NCI-H345 treated with DMSO at 0.1 percent for 48 hours (cell line): ENCODE results near the gene ZNF710.
"Not testable (repeated sequence)": the region's sequence is repeated elsewhere in the genome, so short reads cannot be mapped to it uniquely, and the experiment has no call there.

Source experiments
- DNase-seq: peaks from one replicate; lab custom pipeline; 2025; ENCODE audit not compliant: unreplicated experiment; lab: John Stamatoyannopoulos, UW

The ZNF710 gene, protein sequence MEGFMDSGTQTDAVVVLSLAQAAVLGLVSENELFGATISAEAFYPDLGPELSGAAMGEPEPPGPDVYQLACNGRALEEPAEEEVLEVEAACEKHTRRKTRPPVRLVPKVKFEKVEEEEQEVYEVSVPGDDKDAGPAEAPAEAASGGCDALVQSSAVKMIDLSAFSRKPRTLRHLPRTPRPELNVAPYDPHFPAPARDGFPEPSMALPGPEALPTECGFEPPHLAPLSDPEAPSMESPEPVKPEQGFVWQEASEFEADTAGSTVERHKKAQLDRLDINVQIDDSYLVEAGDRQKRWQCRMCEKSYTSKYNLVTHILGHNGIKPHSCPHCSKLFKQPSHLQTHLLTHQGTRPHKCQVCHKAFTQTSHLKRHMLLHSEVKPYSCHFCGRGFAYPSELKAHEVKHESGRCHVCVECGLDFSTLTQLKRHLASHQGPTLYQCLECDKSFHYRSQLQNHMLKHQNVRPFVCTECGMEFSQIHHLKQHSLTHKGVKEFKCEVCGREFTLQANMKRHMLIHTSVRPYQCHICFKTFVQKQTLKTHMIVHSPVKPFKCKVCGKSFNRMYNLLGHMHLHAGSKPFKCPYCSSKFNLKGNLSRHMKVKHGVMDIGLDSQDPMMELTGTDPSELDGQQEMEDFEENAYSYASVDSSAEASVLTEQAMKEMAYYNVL

DNA sequence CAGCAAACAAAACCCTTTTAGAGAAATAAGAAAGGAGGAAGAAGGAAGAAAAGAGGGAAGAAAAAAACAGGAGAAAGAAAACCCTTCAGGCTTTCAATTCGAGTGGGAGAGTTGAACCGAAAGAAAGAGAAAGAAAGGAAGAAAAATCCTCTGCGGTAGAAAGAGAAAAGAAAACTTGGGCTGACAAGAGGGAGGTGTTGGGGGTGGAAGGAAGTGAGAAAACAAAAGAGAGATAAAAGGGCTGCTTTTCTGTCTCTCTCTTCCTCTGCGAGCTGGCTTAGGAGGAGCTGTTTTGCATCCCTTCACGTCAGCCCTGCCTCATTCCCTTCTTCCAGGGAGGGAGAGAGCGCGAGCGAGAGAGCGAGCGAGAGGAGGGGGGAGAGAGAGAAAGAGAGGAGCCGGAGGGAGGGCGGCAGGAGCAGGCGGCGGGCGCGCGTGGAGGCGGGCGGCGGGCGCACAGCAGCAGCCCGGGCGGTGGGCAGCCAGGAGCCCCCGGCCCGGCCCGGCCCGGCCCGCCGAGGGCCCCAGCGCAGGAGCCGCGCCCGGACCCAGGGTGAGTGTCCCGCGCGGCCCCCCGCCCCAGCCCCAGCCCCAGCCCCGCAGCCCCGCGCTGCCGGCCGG lies at the start of gene ZNF710:
Gene ZNF710 (plus strand): TSS at position 263 of the 621 bp plus-strand sequence. CDS start 65,814 bp downstream, outside the sequence.
- peak; percentile 15 for DNase-seq

GRCh38 chr15:89954541-89954940 lies 46.6 kb upstream of the ZNF710 start:
- DNase-seq = no peak

DNA sequence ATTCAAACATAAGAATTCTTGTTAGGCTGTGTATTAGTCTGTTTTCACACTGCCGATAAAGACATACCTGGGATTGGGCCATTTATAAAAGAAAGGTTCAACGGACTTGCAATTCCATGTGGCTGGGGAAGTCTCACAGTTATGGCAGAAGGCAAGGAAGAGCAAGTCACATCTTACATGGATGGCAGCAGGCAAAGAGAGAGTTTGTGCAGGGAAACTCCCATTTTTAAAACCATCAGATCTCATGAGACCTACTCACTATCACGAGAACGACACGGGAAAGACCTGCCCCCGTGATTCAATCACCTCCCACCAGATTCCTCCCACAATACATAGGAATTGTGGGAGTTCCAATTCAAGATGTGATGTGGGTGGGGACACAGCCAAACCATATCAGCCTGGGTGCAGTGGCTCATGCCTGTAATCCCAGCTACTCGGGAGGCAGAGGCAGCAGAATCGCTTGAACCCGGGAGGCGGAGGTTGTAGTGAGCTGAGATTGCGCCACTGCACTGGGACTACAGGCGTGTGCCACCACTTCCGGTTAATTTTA lies 45.6 kb upstream of the ZNF710 start:
- DNase-seq = not testable (repeated sequence)

GRCh38 chr15:89958107-89958805 lies 42.9 kb upstream of the ZNF710 start:
- no peak for DNase-seq

DNA sequence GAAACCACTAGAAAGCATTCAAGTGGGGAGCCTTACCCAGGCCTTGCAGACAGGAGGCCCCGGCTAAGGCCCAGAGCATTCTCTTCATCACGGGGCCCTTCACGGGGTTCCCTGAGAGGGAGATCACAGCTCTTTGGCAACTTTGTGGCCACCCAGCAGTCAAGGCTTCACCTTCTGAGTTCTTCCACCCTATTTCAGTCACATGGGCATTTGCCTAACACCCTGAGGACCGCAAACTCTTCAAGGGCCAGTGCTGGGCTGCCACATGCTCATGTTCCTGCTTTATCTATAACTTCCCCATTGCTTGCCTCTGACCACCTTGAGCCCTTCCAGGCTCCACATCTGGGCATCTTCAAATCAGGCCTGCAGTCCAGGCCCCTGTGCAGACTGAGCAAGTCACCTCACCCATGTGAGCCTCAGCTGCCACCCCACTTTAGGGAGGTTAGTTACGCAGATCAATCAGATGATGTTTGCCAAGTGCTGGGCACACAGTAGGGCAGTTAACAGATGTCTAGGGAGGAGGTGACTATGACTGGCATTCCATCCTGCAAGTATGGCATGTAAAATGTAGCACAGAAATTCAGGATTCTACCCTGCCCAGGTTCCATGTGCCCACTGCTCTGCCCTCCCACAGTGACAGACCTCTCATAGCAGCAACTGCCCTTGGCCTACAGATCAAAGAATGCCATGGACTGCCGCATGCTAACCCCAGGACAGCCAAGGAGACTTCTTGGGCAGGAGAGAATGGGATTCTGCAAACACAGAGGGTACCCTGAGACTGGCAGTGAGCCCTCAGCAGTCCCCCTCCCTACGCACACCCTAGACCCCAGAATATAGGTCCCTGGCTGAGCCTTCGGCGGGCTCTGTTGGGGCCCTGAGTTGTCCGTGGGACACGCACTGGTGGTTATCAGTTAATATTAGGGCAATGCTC lies 37.6 kb upstream of the ZNF710 start:
- no peak for DNase-seq

DNA sequence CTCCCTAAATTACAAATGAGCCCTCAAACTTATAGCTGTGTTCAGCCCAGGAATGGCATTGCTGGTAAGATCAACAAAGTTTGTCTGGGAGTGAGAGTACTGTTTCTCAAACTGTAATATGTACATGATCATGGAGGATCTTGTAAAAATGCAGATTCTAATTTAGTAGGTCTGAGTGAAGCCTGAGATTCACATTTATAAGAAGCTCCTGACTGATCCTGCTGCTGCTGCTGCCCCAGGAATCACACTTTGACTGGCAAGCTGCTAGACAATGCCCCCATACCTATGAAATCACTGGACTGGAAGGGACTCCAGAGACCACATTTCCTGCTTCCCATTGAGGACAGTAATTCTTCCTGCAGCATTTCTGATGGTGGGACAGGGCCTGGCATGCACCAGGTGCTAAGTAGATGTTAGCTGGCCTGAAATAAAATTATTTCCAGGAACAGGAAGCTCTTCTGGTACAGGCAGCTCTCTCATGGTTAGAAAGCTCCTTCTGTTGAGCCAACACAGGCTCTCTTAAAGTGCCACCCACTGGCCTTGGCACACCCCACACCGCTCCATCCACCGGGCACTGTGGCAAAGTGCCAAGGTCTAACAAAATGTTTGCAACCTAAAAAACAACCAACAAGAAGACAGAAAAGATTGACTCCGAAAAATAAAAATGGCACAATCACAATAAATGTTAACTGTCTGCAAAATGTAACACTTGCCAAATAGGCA lies 36.7 kb upstream of the ZNF710 start:
- DNase-seq = no peak

DNA sequence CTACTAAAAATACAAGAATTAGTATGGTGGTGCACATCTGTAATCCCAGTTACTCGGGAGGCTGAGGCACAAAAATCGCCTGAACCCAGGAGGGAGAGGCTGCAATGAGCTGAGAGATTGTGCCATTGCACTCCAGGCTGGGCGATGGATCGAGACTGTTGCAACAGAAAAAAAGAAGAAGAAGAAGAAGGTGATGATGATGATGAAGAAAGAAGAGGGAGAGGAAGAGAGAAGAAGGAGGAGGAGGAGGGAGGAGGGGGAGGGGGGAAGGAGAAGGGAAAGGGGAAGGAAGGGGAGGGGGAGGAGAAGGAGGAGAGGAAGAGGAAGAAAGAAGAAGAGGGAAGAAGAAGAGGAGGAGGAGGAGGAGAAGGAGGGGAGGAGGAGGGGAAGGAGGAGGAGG lies 33.2 kb upstream of the ZNF710 start:
- DNase-seq = no peak

DNA sequence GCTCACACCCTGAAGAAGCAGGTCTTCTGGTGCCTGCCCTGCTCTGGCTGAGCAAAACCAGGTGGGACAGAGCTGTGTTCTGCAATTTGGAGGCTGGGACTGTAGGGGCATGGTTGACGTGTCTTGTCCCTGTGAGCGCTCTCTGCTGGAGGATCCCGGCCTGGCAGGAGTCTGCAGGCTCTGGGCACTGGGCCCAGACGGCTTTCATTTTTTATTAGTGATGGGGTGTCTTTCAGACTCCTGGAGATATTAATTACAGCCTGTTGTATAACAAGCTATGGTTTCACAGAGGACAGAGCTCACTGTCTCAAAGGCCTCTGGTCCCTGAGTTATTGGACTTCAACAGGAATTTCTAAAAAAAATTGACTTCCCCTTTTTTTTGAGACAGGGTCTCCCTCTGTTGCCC lies 29.5 kb upstream of the ZNF710 start:
- DNase-seq = no peak

GRCh38 chr15:89972085-89972484 lies 29.0 kb upstream of the ZNF710 start:
- no peak for DNase-seq

DNA sequence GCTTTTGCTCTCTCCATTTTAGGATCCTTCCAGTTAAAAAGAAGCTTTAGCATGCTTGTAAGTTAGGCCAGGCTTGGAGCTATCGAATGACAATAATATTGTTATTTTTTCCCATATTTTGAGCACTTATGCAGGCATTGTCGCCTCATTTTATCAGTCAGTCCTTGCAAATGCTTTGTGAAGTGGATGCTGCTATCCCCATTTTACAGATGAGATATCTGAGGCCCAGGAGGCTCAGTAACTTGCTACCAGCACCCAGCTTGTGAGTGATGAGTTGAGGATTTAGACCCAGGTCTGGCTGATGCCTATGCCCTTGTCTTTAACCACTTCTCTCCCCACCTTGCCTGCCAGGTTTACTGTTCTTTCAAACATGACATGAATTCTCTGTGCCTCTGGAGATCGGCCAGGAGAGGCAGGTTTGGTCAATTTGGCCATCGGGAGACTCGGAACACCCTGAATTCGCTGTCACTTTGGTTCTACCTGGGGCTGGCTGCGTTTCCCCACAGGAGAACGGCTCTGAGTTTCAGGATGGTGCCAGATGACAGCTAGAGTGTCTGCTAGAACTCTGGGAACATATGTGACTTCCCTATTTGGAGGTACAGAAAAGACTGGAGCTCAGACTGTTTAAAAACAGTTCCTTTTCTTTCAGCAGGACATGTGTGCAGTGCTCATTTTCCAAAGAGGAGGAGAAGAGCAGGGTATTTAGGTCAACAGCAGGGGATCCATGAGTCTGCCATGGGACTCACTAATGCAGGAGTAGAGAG lies 25.5 kb upstream of the ZNF710 start:
- DNase-seq = no peak

GRCh38 chr15:89976246-89976600 lies 24.9 kb upstream of the ZNF710 start:
- DNase-seq = no peak

DNA sequence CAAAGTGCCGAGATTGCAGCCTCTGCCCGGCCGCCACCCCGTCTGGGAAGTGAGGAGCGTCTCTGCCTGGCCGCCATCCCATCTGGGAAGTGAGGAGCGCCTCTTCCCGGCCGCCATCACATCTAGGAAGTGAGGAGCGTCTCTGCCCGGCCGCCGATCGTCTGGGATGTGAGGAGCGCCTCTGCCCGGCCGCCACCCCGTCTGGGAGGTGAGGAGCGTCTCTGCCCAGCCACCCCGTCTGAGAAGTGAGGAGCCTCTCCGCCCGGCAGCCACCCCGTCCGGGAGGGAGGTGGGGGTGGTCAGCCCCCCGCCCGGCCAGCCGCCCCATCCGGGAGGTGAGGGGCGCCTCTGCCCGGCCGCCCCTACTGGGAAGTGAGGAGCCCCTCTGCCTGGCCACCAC lies 23.3 kb upstream of the ZNF710 start:
- not testable (repeated sequence) for DNase-seq

DNA sequence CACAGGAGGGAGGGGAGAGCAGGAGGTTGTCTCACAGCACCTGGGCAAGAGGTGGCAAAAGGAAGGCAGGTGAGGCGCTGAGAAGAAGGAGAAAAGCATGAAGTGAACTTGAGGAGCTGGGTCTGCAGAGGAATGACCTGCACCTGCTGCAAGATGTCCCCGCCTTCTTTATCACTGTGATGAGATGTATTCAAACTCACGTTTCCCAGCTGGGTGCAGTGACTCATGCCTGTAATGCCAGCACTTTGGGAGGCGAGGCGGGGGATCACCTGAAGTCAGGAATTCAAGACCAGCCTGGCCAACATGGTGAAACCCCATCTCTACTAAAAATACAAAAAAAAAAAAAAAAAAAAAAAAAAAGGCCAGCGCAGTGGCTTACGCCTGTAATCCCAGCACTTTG lies 22.2 kb upstream of the ZNF710 start:
- DNase-seq = no peak

- DNase-seq = no peak
Measured at GRCh38 chr15:89980896-89981295, 20.2 kb upstream of the ZNF710 start.

DNA sequence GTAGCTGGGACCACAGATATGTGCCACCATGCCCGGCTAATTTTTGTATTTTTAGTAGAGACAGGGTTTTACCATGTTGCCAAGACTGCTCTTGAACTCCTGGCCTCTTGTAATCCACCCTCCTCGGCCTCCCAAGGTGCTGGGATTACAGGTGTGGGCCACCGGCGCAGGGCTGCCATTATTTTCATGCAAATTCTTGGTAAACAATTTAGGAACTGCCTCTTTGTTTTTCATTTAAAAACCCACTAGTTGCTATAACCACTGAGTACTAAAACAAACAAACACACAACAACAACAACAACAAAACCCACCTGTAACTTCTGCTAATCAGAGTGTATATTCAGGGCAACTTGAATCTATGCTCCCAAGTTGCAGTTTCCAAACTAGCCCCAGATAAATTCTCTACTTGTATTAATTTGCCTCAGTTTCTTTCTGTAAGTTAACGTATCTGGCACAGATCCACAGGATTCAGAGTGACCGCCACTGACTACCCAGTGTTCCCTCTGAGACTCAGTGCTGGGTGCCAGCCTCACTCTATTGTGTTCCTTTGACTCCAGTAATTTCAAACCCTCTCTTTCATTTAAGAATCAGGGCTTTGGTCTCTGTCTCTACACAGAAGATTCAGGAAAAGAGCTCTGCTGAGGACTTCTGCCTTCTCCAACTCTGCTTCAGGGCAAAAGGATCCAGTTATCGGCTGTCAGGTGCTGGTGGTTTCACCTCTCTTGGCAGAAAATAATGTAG lies 18.6 kb upstream of the ZNF710 start:
- DNase-seq = no peak

DNA sequence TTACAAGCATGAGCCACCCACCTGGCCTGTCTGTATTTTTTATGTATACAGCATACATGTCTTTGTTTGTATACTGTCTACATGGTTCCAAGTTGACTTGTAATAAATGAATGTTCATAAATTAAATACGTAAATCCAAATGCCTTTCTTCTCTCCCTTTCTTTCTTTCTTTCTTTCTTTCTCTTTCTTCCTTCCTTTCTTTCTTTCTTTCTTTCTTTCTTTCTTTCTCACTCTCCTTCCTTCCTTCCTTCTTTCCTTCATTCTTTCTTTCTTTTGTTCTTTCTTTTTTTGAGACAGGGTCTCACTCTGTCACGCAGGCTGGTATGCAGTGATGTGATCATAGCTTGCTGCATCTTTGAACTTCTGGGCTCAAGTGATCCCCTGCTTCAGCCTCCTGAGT lies 17.1 kb upstream of the ZNF710 start:
- DNase-seq = no peak

- DNase-seq = no peak
Measured at GRCh38 chr15:89984421-89985010, 16.6 kb upstream of the ZNF710 start.

GRCh38 chr15:89985111-89985510 lies 16.0 kb upstream of the ZNF710 start:
- DNase-seq = no peak
